GM20000 (cell line): ENCODE data around the gene ZNF14.
"Not testable (repeated sequence)": the region's sequence is repeated elsewhere in the genome, so short reads cannot be mapped to it uniquely, and the experiment has no call there.

Source experiments
- DNase-seq: peaks from one replicate; pipeline ENCODE4 v3.0.0; 2012; ENCODE audit warnings: low spot score
- CTCF ChIP-seq: IDR thresholded peaks from 2 replicates; pipeline ENCODE4 v1.5.1; 2012; ENCODE audit warnings: mild to moderate bottlenecking, control low read depth; ENCODE audit errors: extremely low read depth, missing control alignments

Gene ZNF14

GRCh38 chr19:19748249-19748938 is 15.5 kb upstream of the ZNF14 start:
- no peak for DNase-seq
- TF ChIP-seq CTCF: no peak

- no peak for DNase-seq
- no peak for TF ChIP-seq CTCF
Measured at GRCh38 chr19:19747357-19748220, 14.7 kb upstream of the ZNF14 start.

GRCh38 chr19:19746286-19747213 is 13.6 kb upstream of the ZNF14 start:
- DNase-seq: no peak
- TF ChIP-seq CTCF: no peak

- DNase-seq: no peak
- no peak for TF ChIP-seq CTCF
Measured at GRCh38 chr19:19745496-19746285, 12.8 kb upstream of the ZNF14 start.

- no peak for TF ChIP-seq CTCF
- no peak for DNase-seq
Measured at GRCh38 chr19:19744641-19745040, 11.7 kb upstream of the ZNF14 start.

- not testable (repeated sequence) for DNase-seq
Measured at GRCh38 chr19:19743921-19744320, 11.0 kb upstream of the ZNF14 start.

GRCh38 chr19:19743176-19743575 is 10.3 kb upstream of the ZNF14 start:
- TF ChIP-seq CTCF: no peak

More at GRCh38 chr19:19743176-19743575, 10.3 kb upstream of the ZNF14 start:
- DNase-seq: no peak
